Activated CD4-positive, alpha-beta T cell treated with anti-CD3 and anti-CD28 coated beads for 48 hours (primary cell): ENCODE measurements around the gene FAM117A.
"Not testable (repeated sequence)": the region's sequence is repeated elsewhere in the genome, so short reads cannot be mapped to it uniquely, and the experiment has no call there.

ENCODE experiments used
- DNase-seq: peaks from one replicate; pipeline ENCODE4 v3.0.0-alpha.2; 2020

FAM117A gene

GRCh38 chr17:49739641-49740271, 24.2 kb downstream of the FAM117A start:
- DNase-seq, result peak; percentile 86

- DNase-seq, result no peak
These were observed 25.3 kb downstream of the FAM117A start for GRCh38 chr17:49738456-49739163.

- no peak for DNase-seq
These were observed 29.1 kb downstream of the FAM117A start for GRCh38 chr17:49734515-49735490.

GRCh38 chr17:49731435-49731831, 32.5 kb downstream of the FAM117A start:
- DNase-seq, result no peak

GRCh38 chr17:49730785-49731434, 33.0 kb downstream of the FAM117A start:
- no peak for DNase-seq

GRCh38 chr17:49730078-49730784, 33.7 kb downstream of the FAM117A start:
- no peak for DNase-seq

- DNase-seq, result no peak
These were observed 34.9 kb downstream of the FAM117A start for GRCh38 chr17:49729069-49729468.

GRCh38 chr17:49728425-49728824, 35.5 kb downstream of the FAM117A start:
- no peak for DNase-seq

- DNase-seq, result no peak
These were observed 36.6 kb downstream of the FAM117A start for GRCh38 chr17:49727380-49727779.

GRCh38 chr17:49725452-49726130, 38.3 kb downstream of the FAM117A start:
- no peak for DNase-seq

GRCh38 chr17:49724552-49724951, 39.4 kb downstream of the FAM117A start:
- not testable (repeated sequence) for DNase-seq

- DNase-seq, result no peak
These were observed 40.5 kb downstream of the FAM117A start for GRCh38 chr17:49723423-49723822.

- no peak for DNase-seq
These were observed 41.9 kb downstream of the FAM117A start for GRCh38 chr17:49722066-49722465.

- peak; percentile 60 for DNase-seq
These were observed 46.5 kb downstream of the FAM117A start for GRCh38 chr17:49717371-49717861.

- DNase-seq, result no peak
These were observed 47.1 kb downstream of the FAM117A start for GRCh38 chr17:49716668-49717364.

GRCh38 chr17:49715717-49716279, 48.1 kb downstream of the FAM117A start:
- peak; percentile 59 for DNase-seq

- peak; percentile 38 for DNase-seq
These were observed 48.7 kb downstream of the FAM117A start for GRCh38 chr17:49715216-49715615.

GRCh38 chr17:49708515-49709183, 55.3 kb downstream of the FAM117A start:
- peak; percentile 19 for DNase-seq

GRCh38 chr17:49707608-49708514, 56.1 kb downstream of the FAM117A start, which contains the start of gene SLC35B1:
Gene SLC35B1 (minus strand): TSS chr17:49707964. CDS start chr17:49707833, 131 bp downstream.
- peak; percentile 99 for DNase-seq
